Measurements from ENCODE around the gene PDE6B. TPM values are rescaled to one million over a fixed set of nuclear protein-coding genes. Genes with fewer than 3 reads are reported as not detected.
A peak's percentile ranks its signal among the peaks of the same experiment; 100 is the strongest.
"Not testable (repeated sequence)": the region's sequence is repeated elsewhere in the genome, so short reads cannot be mapped to it uniquely, and the experiment has no call there.

The PDE6B gene
- polyA plus RNA-seq, 6 donors from 2014 or later = 24.3 to 39.4 (median 30.0) TPM

GRCh38 chr4:642366-642765, 17.0 kb downstream of the PDE6B start:
- not testable (repeated sequence) for H3K4me3 Mint-ChIP-seq; H3K36me3 Mint-ChIP-seq; H3K27ac Mint-ChIP-seq; H3K4me1 Mint-ChIP-seq; DNase-seq; ATAC-seq (ENCODE audit: low read depth in 2 of 2)
- Mint-ChIP-seq H3K9me3 (peaks cover 0 to 24% (median 12%) of the 10 kb centered on the region in 7 donors), H3K27me3 (peaks cover 24 to 53% (median 41%) of the 10 kb centered on the region in 3 donors)

GRCh38 chr4:646460-646859, 21.1 kb downstream of the PDE6B start:
- Mint-ChIP-seq H3K36me3 (no peaks in the 10 kb centered on the region), H3K27ac (peak overlapping the region in 1 of 6 donors; percentile 92), H3K9me3 (peaks cover 0 to 12% (median 10%) of the 10 kb centered on the region in 7 donors), H3K4me1 (no peaks in the 10 kb centered on the region), H3K4me3 (peak overlapping the region in 4 of 8 donors; percentile 32 to 90 (median 71)), H3K27me3 (peaks cover 11 to 48% (median 17%) of the 10 kb centered on the region in 3 donors)
- ATAC-seq (ENCODE audit: low read depth in 2 of 2) (no peak), DNase-seq (no peak)

GRCh38 chr4:647481-647880, 22.1 kb downstream of the PDE6B start:
- ATAC-seq (ENCODE audit: low read depth in 2 of 2) (no peak), DNase-seq (no peak)
- H3K27ac Mint-ChIP-seq = no peak overlapping the region
- no peaks in the 10 kb centered on the region for H3K4me1 Mint-ChIP-seq
- H3K36me3 Mint-ChIP-seq = no peaks in the 10 kb centered on the region
- H3K27me3 Mint-ChIP-seq = peaks cover 11 to 55% (median 22%) of the 10 kb centered on the region in 3 donors
- peaks cover 0 to 10% (median 5%) of the 10 kb centered on the region in 7 donors for H3K9me3 Mint-ChIP-seq
- no peak overlapping the region for H3K4me3 Mint-ChIP-seq

- Mint-ChIP-seq H3K27ac (no peak overlapping the region), H3K27me3 (peaks cover 11 to 55% (median 22%) of the 10 kb centered on the region in 3 donors), H3K4me1 (no peaks in the 10 kb centered on the region), H3K4me3 (no peak overlapping the region), H3K9me3 (peaks cover 0 to 2% (median 0%) of the 10 kb centered on the region in 7 donors), H3K36me3 (no peaks in the 10 kb centered on the region)
- DNase-seq (no peak), ATAC-seq (ENCODE audit: low read depth in 2 of 2) (no peak)
These were observed 23.4 kb downstream of the PDE6B start for GRCh38 chr4:648579-649292.

GRCh38 chr4:649293-649625, 23.9 kb downstream of the PDE6B start:
- H3K36me3 Mint-ChIP-seq = no peaks in the 10 kb centered on the region
- DNase-seq (no peak), ATAC-seq (ENCODE audit: low read depth in 2 of 2) (no peak)
- H3K4me3 Mint-ChIP-seq = no peak overlapping the region
- H3K4me1 Mint-ChIP-seq = no peaks in the 10 kb centered on the region
- H3K9me3 Mint-ChIP-seq = peaks cover 0 to 2% (median 0%) of the 10 kb centered on the region in 7 donors
- H3K27me3 Mint-ChIP-seq = peaks cover 11 to 55% (median 22%) of the 10 kb centered on the region in 3 donors
- no peak overlapping the region for H3K27ac Mint-ChIP-seq

GRCh38 chr4:649751-650310, 24.5 kb downstream of the PDE6B start:
- Mint-ChIP-seq H3K36me3 (no peaks in the 10 kb centered on the region), H3K27ac (no peak overlapping the region), H3K9me3 (peaks cover 0 to 2% (median 0%) of the 10 kb centered on the region in 7 donors), H3K4me1 (no peaks in the 10 kb centered on the region), H3K4me3 (no peak overlapping the region), H3K27me3 (peaks cover 11 to 55% (median 22%) of the 10 kb centered on the region in 3 donors)
- DNase-seq (no peak), ATAC-seq (ENCODE audit: low read depth in 2 of 2) (no peak)

GRCh38 chr4:650461-650860, 25.1 kb downstream of the PDE6B start:
- Mint-ChIP-seq H3K4me3 (no peak overlapping the region), H3K4me1 (no peaks in the 10 kb centered on the region), H3K27ac (no peak overlapping the region), H3K27me3 (peaks cover 11 to 54% (median 22%) of the 10 kb centered on the region in 3 donors), H3K9me3 (peaks cover 0 to 2% (median 0%) of the 10 kb centered on the region in 7 donors), H3K36me3 (no peaks in the 10 kb centered on the region)
- DNase-seq (no peak), ATAC-seq (ENCODE audit: low read depth in 2 of 2) (no peak)

- Mint-ChIP-seq H3K27me3 (peaks cover 5 to 46% (median 14%) of the 10 kb centered on the region in 3 donors), H3K27ac (no peak overlapping the region), H3K4me1 (no peaks in the 10 kb centered on the region), H3K4me3 (no peak overlapping the region), H3K36me3 (no peaks in the 10 kb centered on the region), H3K9me3 (peaks cover 0 to 2% (median 0%) of the 10 kb centered on the region in 7 donors)
- ATAC-seq (ENCODE audit: low read depth in 2 of 2) (no peak), DNase-seq (no peak)
These were observed 25.8 kb downstream of the PDE6B start for GRCh38 chr4:650951-651883.

GRCh38 chr4:651884-652642, 26.7 kb downstream of the PDE6B start:
- H3K4me3 Mint-ChIP-seq = peak overlapping the region in 1 of 8 donors; percentile 74
- H3K9me3 Mint-ChIP-seq = peaks cover 0 to 1% (median 0%) of the 10 kb centered on the region in 7 donors
- H3K27ac Mint-ChIP-seq = no peak overlapping the region
- H3K36me3 Mint-ChIP-seq = no peaks in the 10 kb centered on the region
- H3K27me3 Mint-ChIP-seq = peaks cover 0 to 38% (median 6%) of the 10 kb centered on the region in 3 donors
- ATAC-seq (ENCODE audit: low read depth in 2 of 2) (no peak), DNase-seq (no peak)
- no peaks in the 10 kb centered on the region for H3K4me1 Mint-ChIP-seq

- Mint-ChIP-seq H3K27me3 (peaks cover 0 to 26% (median 5%) of the 10 kb centered on the region in 3 donors), H3K9me3 (peaks cover 0 to 1% (median 0%) of the 10 kb centered on the region in 7 donors), H3K4me3 (no peak overlapping the region), H3K4me1 (no peaks in the 10 kb centered on the region), H3K27ac (peak overlapping the region in 1 of 6 donors; percentile 53), H3K36me3 (no peaks in the 10 kb centered on the region)
- ATAC-seq (ENCODE audit: low read depth in 2 of 2) (no peak), DNase-seq (no peak)
These were observed 27.9 kb downstream of the PDE6B start for GRCh38 chr4:653080-653821.

GRCh38 chr4:653831-654502, 28.6 kb downstream of the PDE6B start:
- Mint-ChIP-seq H3K9me3 (peaks cover 0 to 1% (median 0%) of the 10 kb centered on the region in 7 donors), H3K4me3 (no peak overlapping the region), H3K4me1 (no peaks in the 10 kb centered on the region), H3K36me3 (no peaks in the 10 kb centered on the region), H3K27me3 (peaks cover 0 to 19% (median 5%) of the 10 kb centered on the region in 3 donors), H3K27ac (no peak overlapping the region)
- DNase-seq (no peak), ATAC-seq (ENCODE audit: low read depth in 2 of 2) (no peak)

- DNase-seq = no peak
- Mint-ChIP-seq H3K9me3 (peaks cover 0 to 1% (median 0%) of the 10 kb centered on the region in 7 donors), H3K27me3 (peaks cover 0 to 15% (median 5%) of the 10 kb centered on the region in 3 donors), H3K4me3 (no peak overlapping the region), H3K4me1 (peaks cover 0 to 5% (median 0%) of the 10 kb centered on the region in 3 donors), H3K36me3 (no peaks in the 10 kb centered on the region), H3K27ac (no peak overlapping the region)
- no peak for ATAC-seq (ENCODE audit: low read depth in 2 of 2)
These were observed 29.1 kb downstream of the PDE6B start for GRCh38 chr4:654503-654845.

Measured in naive B cell (primary cell).